Activated T-helper 9 cell treated with anti-CD3 and anti-CD28 coated beads, Interleukin-2, amount 50 U/mL, for 16 hours (primary cell): ENCODE results near the gene TOM1L2.

Experiments used
- DNase-seq: peaks from one replicate; pipeline ENCODE4 v3.0.0-alpha.2; 2020; ENCODE audit warnings: low read depth

TOM1L2 gene

GRCh38 chr17:17994271-17995069 lies 22.3 kb upstream of the TOM1L2 start:
- no peak for DNase-seq

- DNase-seq: no peak
Measured at GRCh38 chr17:17993852-17994251, 21.7 kb upstream of the TOM1L2 start.

GRCh38 chr17:17993366-17993765 lies 21.2 kb upstream of the TOM1L2 start:
- no peak for DNase-seq

- DNase-seq: no peak
Measured at GRCh38 chr17:17990282-17990681, 18.1 kb upstream of the TOM1L2 start.

GRCh38 chr17:17989618-17990017 lies 17.4 kb upstream of the TOM1L2 start:
- no peak for DNase-seq

DNA sequence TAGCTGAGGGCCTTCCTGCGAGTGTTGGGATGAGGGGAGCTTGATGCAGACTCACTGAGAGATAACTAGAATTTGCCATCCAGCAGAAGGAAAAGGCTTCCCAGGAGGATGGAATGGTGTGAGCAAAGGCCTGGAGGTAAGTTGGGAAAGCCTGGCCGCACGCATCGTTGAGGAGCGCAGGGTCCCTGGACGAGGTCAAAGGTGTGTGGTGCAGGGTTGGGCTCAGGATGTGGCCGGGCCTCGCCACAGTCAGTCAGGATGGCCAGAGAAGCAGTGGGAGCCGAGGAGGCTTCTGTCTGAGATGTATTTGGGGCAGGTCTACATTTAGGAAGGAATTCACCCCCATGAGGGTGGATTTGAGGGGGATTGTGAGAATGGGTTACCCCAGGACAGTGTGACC lies 16.9 kb upstream of the TOM1L2 start:
- no peak for DNase-seq

- no peak for DNase-seq
Measured at GRCh38 chr17:17988427-17988945, 16.3 kb upstream of the TOM1L2 start.

DNA sequence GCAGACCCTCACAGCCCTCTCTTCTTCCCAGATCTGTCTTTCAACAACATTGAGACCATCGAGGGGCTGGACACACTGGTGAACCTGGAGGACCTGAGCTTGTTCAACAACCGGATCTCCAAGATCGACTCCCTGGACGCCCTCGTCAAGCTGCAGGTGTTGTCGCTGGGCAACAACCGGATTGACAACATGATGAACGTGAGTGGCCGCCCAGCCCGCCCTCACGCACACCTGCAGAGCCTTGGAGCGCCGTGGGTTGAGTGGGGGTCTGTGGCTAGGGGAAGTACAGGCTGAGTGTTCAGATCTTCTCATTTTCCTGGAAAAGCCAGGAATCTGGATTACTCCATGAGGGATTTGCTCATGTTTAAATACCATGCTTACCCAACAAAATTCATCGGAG lies 15.7 kb upstream of the TOM1L2 start:
- DNase-seq: no peak

- DNase-seq: no peak
Measured at GRCh38 chr17:17987187-17987896, 15.1 kb upstream of the TOM1L2 start.

DNA sequence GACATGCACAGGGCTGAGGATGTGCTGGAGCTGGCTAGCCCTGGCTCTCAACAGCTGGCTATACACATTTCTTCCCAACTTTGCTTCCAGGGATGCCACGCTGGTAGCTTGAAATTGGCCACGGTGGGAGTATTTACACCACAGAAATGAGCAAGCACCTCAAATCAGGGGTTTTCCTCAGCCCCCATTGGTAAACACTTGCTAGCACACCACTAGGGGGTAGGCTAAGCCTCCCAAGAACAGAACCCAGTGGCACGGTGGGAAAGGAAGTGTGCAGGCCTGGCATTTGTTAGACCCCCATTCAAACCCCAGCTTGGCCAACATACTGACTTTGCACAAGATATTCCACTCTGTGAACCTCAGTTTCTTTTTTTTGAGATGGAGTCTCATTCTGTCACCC lies 13.4 kb upstream of the TOM1L2 start:
- no peak for DNase-seq

- no peak for DNase-seq
Measured at GRCh38 chr17:17985153-17985552, 13.0 kb upstream of the TOM1L2 start.

DNA sequence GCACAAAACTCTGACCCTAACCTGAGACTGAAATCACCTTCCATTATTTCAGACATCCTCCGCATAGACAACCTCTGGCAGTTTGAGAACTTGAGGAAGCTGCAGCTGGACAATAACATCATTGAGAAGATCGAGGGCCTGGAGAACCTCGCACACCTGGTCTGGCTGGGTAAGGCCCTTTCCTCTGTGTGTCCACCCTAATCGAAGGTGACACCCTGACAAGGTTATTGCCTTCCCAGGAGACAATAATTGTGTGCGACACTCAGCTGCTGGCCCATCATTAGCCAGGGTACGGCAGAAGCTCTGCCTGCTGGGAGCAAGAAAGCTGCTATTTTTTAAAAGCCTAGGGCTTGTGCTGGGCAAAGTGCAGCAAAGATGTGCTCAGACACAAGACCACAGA lies 11.6 kb upstream of the TOM1L2 start:
- DNase-seq: no peak

DNA sequence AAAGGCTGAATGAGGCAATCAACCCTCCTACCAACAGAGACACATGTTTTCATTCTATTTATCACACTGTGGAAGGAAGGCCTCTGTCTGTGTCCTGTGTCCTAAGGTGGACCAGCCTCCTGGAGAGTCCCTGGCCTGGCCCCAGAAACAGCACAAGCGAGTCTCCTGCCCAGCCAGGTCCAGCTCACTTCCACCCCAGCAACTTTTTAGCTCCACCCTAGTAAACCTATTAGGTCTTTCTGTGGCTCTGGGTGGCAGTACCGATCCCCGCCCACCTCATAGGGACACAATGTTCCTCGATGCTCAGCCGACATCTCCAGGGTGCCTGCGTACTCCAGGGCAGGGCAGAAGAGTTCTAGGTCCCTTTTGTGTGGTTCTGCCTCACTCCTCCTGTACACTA lies 11.2 kb upstream of the TOM1L2 start:
- no peak for DNase-seq

GRCh38 chr17:17982801-17983200 lies 10.6 kb upstream of the TOM1L2 start:
- no peak for DNase-seq

- DNase-seq: no peak
Measured at GRCh38 chr17:17981330-17981729, 9.1 kb upstream of the TOM1L2 start.

DNA sequence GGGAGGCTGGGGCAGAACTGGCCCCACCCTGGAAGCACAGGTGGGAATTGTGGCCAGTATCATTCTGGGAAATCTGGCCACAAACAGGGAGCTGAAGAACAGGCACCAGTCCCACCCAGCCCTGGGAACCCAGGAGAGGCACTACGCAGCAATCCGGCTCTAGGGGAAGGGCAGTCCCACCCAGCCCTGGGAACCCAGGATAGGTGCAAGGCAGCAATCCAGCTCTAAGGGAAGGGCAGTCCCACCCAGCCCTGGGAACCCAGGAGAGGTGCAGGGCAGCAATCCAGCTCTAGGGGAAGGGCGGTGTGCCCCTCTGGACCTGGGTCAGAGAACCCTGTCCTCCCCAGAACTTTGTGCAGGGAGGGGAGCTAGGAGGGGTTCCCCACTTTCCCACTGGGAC lies 7.6 kb upstream of the TOM1L2 start:
- no peak for DNase-seq

GRCh38 chr17:17978481-17979424 lies 6.6 kb upstream of the TOM1L2 start:
- DNase-seq: no peak

DNA sequence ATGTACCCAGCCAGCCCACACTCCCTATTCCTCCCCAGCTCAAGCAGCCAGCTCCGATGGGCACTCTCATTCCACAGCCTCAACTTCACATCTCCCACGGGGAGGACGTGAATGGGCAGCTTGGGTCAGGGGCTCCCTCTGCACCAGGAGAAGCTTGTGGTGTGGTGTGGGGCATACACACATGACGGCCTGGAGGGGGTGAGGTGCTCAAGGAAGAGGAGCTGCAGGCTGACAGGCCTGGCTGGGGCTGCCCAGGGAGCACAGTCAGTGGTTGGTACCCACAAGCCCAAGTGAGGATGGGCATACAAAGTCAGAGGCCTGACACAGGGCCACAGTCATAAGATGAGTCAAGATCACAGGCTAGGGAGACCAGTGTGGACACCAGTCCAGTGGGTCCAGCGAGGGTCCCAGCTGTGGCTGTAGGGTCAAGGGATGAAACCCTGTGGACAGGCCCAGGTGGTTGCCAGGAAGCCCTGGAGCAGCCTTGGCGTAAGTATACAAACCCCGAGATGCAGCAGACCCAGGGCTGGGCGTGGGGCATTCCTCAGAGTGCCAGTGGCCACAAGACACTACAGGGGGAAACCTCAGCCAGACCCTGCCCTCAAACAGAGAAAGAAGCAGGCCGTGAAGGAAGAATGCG lies 4.9 kb upstream of the TOM1L2 start:
- no peak for DNase-seq

- DNase-seq: no peak
Measured at GRCh38 chr17:17975436-17975835, 3.2 kb upstream of the TOM1L2 start.

DNA sequence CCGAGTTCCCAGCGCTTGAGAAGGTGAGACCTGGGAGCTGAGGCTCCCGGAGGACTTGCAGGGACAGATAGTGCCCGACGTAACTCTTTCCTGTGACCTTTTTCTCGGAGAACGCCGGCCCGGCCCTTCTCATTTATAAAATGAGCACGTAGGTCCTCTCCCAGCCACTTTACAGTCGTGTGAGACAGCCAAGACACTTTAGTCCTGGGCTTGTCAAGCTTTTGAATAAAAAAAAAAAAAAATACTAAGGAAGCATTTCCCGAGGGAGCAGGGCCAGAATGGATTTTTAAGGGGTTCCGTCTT lies 703 bp upstream of the TOM1L2 start:
- DNase-seq: no peak

- DNase-seq: no peak
Measured at GRCh38 chr17:17971431-17972125, 622 bp downstream of the TOM1L2 start.
